ENCODE data around the gene ADAMTS8.

Gene ADAMTS8

GRCh38 chr11:130396965-130397364 lies 31.4 kb downstream of the ADAMTS8 start:
- DNase-seq (ENCODE audit: low read depth, low spot score), result no peak
- H3K4me3 ChIP-seq (ENCODE audit: low read depth, low read length), result no peak overlapping the region
- POLR2A ChIA-PET, result no interaction called here
- TF ChIP-seq CTCF (IDR thresholded peaks at IDR 0.05; ENCODE audit: insufficient read depth, low read length, missing control alignments), result no peak
- CTCF ChIA-PET, result no interaction called here

- no peak for DNase-seq (ENCODE audit: low read depth, low spot score)
- no peak for TF ChIP-seq CTCF (IDR thresholded peaks at IDR 0.05; ENCODE audit: insufficient read depth, low read length, missing control alignments)
- ChIA-PET POLR2A (no interaction called here), CTCF (no interaction called here)
- H3K4me3 ChIP-seq (ENCODE audit: low read depth, low read length), result no peak overlapping the region
Measured at GRCh38 chr11:130394615-130395014, 33.8 kb downstream of the ADAMTS8 start.

GRCh38 chr11:130391711-130392110 lies 36.7 kb downstream of the ADAMTS8 start:
- POLR2A ChIA-PET, result no interaction called here
- DNase-seq (ENCODE audit: low read depth, low spot score), result no peak
- no peak overlapping the region for H3K4me3 ChIP-seq (ENCODE audit: low read depth, low read length)
- CTCF ChIA-PET, result interaction anchor here (2.1 to 2.7 kb wide), 2 partner anchors 8 to 40 kb away, joined by 10 to 21 read pairs; no protein-coding TSS in a partner anchor
- TF ChIP-seq CTCF (IDR thresholded peaks at IDR 0.05; ENCODE audit: insufficient read depth, low read length, missing control alignments), result no peak

- POLR2A ChIA-PET, result no interaction called here
- TF ChIP-seq CTCF (IDR thresholded peaks at IDR 0.05; ENCODE audit: insufficient read depth, low read length, missing control alignments), result peak; percentile 65
- DNase-seq (ENCODE audit: low read depth, low spot score), result no peak
- no peak overlapping the region for H3K4me3 ChIP-seq (ENCODE audit: low read depth, low read length)
- CTCF ChIA-PET, result interaction anchor here (0.6 to 2.7 kb wide), 13 partner anchors 9 to 526 kb away, joined by 3 to 21 read pairs (median 4); partner anchors contain the start of gene SNX19
Measured at GRCh38 chr11:130390071-130390758, 38.2 kb downstream of the ADAMTS8 start.

GRCh38 chr11:130389335-130389935 lies 39.0 kb downstream of the ADAMTS8 start:
- ChIA-PET POLR2A (no interaction called here), CTCF (interaction anchor here (0.8 to 2.7 kb wide), 11 partner anchors 10 to 527 kb away, joined by 3 to 21 read pairs (median 4); partner anchors contain the start of gene SNX19)
- H3K4me3 ChIP-seq (ENCODE audit: low read depth, low read length), result no peak overlapping the region
- no peak for TF ChIP-seq CTCF (IDR thresholded peaks at IDR 0.05; ENCODE audit: insufficient read depth, low read length, missing control alignments)
- DNase-seq (ENCODE audit: low read depth, low spot score), result no peak

- H3K4me3 ChIP-seq (ENCODE audit: low read depth, low read length), result no peak overlapping the region
- no peak for DNase-seq (ENCODE audit: low read depth, low spot score)
- POLR2A ChIA-PET, result no interaction called here
- CTCF ChIA-PET, result interaction anchor here (2.0 to 2.7 kb wide), 2 partner anchors 23 to 43 kb away, joined by 6 to 10 read pairs; no protein-coding TSS in a partner anchor
- no peak for TF ChIP-seq CTCF (IDR thresholded peaks at IDR 0.05; ENCODE audit: insufficient read depth, low read length, missing control alignments)
Measured at GRCh38 chr11:130388607-130389205, 39.7 kb downstream of the ADAMTS8 start.

All from AG04449 (cell line).